RWPE2 (cell line): Measurements from ENCODE around the gene RBMS1.

Experiments used
- ATAC-seq: fragments of 200-7000 bp; cut with Tn5 transposase; 3 replicates; pipeline ENCODE4 v1.9.1; 2021; ENCODE audit warnings: low read depth
- DNase-seq: peaks from one replicate; pipeline ENCODE4 v3.0.0-alpha.2; 2020; ENCODE audit warnings: low spot score
- H3K27ac ChIP-seq: fragments of 450-650 bp; 2 replicates; pipeline ENCODE4 v1.5.1; 2017; ENCODE audit warnings: mild to moderate bottlenecking; ENCODE audit not compliant: poor library complexity, severe bottlenecking
- H3K27me3 ChIP-seq: fragments of 250-450 bp; sonication (Bioruptor Pico); 2 replicates; pipeline ENCODE4 v1.5.1; 2021; ENCODE audit warnings: mild to moderate bottlenecking, moderate library complexity; ENCODE audit not compliant: insufficient read depth, poor library complexity, severe bottlenecking
- H3K36me3 ChIP-seq: fragments of 250-450 bp; sonication (Bioruptor Pico); 2 replicates; pipeline ENCODE4 v1.5.1; 2020; ENCODE audit warnings: low read depth, mild to moderate bottlenecking, moderate library complexity
- H3K4me1 ChIP-seq: fragments of 250-450 bp; sonication (Bioruptor Pico); 2 replicates; pipeline ENCODE4 v1.5.1; 2021; ENCODE audit warnings: mild to moderate bottlenecking, moderate library complexity; ENCODE audit not compliant: insufficient read depth, poor library complexity, severe bottlenecking
- H3K4me3 ChIP-seq: fragments of 250-450 bp; sonication (Bioruptor Pico); 2 replicates; pipeline ENCODE4 v1.5.1; 2021; ENCODE audit warnings: mild to moderate bottlenecking, moderate library complexity; ENCODE audit not compliant: severe bottlenecking
- H3K9me3 ChIP-seq: fragments of 250-450 bp; sonication (Bioruptor Pico); 2 replicates; pipeline ENCODE4 v1.5.1; 2021; ENCODE audit warnings: mild to moderate bottlenecking, moderate library complexity; ENCODE audit not compliant: severe bottlenecking
- TF ChIP-seq, protein P1 (sequence below): fragments of 450-650 bp; IDR thresholded peaks from one replicate; pipeline ENCODE4 v1.5.1; 2017; ENCODE audit warnings: mild to moderate bottlenecking, moderate library complexity; ENCODE audit not compliant: poor library complexity, severe bottlenecking

Gene RBMS1

DNA sequence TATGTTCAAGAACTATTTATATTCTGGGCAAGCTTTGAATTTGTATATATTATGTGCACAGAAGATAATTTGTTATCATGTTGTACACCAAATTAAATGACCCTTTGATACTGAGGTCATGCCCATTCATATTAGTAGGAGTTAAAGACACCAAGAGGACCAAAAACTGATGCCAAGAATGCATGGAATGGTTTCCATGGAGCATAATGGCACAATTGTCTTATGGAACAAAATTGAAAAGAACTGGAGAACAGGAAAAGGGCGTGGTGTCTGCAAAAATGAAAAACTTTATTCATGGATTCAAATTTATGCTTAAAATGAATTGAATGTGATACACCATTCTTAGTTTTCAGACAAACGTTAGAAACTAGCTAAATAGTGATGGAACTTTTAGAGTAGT lies 24.1 kb upstream of the RBMS1 start:
- ATAC-seq: no peak
- Histone ChIP-seq H3K27ac (no peak overlapping the region), H3K4me1 (peaks cover 11% of the 10 kb centered on the region), H3K27me3 (no peaks in the 10 kb centered on the region), H3K4me3 (no peak overlapping the region), H3K9me3 (no peaks in the 10 kb centered on the region), H3K36me3 (no peaks in the 10 kb centered on the region)
- no peak for DNase-seq
- TF ChIP-seq, protein P1, sequence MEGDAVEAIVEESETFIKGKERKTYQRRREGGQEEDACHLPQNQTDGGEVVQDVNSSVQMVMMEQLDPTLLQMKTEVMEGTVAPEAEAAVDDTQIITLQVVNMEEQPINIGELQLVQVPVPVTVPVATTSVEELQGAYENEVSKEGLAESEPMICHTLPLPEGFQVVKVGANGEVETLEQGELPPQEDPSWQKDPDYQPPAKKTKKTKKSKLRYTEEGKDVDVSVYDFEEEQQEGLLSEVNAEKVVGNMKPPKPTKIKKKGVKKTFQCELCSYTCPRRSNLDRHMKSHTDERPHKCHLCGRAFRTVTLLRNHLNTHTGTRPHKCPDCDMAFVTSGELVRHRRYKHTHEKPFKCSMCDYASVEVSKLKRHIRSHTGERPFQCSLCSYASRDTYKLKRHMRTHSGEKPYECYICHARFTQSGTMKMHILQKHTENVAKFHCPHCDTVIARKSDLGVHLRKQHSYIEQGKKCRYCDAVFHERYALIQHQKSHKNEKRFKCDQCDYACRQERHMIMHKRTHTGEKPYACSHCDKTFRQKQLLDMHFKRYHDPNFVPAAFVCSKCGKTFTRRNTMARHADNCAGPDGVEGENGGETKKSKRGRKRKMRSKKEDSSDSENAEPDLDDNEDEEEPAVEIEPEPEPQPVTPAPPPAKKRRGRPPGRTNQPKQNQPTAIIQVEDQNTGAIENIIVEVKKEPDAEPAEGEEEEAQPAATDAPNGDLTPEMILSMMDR: no peak

DNA sequence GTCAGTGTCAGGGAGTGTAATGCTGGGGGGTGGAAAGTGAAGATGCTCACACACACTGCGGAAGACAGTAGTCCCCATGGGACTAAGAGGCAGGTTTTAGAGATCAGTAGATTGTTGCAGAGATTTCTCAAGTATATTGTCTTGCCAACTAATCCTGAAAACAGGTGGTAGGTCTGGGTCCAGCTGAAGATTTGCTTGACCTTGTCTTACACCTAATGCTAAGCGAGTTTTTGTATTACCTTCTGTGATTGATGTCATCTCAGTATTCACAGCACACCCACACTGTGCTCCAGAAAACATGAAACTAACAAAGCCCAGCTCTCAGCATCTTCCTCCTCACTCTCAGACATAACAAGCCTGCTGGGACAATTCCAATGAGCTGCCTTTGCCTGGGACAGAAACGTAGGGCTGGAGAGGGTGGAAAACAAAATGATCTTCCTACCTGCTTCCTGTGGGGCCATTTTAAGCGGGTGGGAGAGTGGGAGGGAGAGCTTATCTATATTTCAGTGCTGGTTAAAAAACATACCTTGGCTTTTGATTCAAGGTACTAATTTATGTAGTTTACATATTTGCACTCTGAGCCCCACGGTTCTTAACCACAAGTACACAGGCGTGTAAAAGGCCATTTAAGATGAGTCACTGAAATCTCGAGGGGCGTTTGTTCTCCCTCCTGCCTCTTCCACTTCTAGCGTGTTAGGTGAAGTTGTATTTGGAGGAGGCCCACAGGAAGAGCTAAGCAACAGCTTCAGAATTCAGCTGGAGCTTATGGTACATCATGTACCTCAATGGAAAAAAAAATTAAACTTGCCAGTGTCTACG lies 23.1 kb upstream of the RBMS1 start:
- Histone ChIP-seq H3K4me3 (no peak overlapping the region), H3K27ac (no peak overlapping the region), H3K36me3 (no peaks in the 10 kb centered on the region), H3K4me1 (peaks cover 11% of the 10 kb centered on the region), H3K27me3 (no peaks in the 10 kb centered on the region), H3K9me3 (no peaks in the 10 kb centered on the region)
- ATAC-seq (peak; percentile 27; the same call in 1 of the 3 replicates), DNase-seq (no peak)
- TF ChIP-seq, protein P1: no peak

DNA sequence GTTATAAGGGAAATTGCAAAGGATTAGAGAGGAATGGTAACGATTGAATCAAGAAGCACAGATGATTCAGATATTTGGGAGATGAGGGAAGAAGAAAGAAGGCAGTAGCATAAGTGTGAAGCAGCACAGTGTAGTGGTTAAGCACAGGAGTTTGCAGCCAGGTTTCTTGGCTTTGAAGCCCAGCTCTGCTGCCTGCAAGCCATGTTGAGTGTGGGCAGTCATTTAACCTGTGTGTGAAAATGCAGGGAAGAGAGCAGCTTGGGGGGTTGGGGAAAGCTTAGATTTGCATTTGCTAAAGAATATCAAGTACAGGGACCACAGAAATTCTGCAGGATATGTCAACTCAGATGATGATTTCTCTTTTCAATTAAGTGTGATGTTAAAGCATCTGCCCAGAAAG lies 21.5 kb upstream of the RBMS1 start:
- Histone ChIP-seq H3K9me3 (no peaks in the 10 kb centered on the region), H3K4me1 (peaks cover 11% of the 10 kb centered on the region), H3K4me3 (no peak overlapping the region), H3K27me3 (no peaks in the 10 kb centered on the region), H3K36me3 (no peaks in the 10 kb centered on the region), H3K27ac (no peak overlapping the region)
- DNase-seq (no peak), ATAC-seq (no peak)
- TF ChIP-seq, protein P1: no peak

DNA sequence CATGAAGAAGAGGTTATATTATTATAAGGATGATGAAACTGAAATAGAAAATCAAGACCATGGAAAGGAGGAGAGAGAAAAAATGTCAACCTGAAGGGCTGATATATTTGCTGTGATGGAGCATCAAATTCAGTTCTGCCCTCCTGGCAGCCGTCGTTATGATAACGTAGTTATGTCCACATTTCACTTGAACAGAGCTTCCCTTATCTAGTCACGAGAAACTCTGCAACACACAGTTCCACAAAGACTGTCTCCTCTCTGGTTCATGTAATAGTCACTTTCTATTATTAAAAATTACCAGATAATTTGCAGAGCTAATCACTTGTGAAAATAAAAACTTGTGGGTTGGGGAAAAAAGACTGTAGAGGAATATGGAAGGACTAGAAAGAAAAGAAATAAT lies 19.5 kb upstream of the RBMS1 start:
- H3K9me3 ChIP-seq: no peaks in the 10 kb centered on the region
- TF ChIP-seq, protein P1: no peak
- ATAC-seq: no peak
- H3K4me1 ChIP-seq: peaks cover 11% of the 10 kb centered on the region
- no peak overlapping the region for H3K4me3 ChIP-seq
- no peaks in the 10 kb centered on the region for H3K27me3 ChIP-seq
- no peak for DNase-seq
- no peaks in the 10 kb centered on the region for H3K36me3 ChIP-seq
- H3K27ac ChIP-seq: no peak overlapping the region

DNA sequence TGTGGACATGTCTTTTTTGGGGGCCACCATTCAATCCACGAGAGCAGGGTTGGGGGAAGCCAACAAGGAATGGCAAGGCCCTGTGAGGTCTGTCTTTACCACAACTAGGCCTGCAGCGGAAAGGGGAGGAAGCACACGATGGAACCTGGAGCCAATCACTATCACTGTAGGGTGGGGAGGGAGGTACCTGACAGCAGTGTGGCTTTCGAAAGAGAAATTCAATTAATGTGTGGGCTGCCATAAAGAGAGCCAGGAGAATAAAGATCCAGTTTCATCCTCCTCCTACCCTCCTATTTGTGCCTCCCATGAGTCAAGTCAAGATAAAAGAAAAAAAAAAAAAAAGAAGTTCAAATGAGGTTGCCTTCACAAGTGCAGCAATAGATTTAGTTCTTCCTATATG lies 18.9 kb upstream of the RBMS1 start:
- H3K9me3 ChIP-seq: no peaks in the 10 kb centered on the region
- no peak overlapping the region for H3K4me3 ChIP-seq
- H3K36me3 ChIP-seq: no peaks in the 10 kb centered on the region
- ATAC-seq (no peak), DNase-seq (no peak)
- peaks cover 8% of the 10 kb centered on the region for H3K4me1 ChIP-seq
- TF ChIP-seq, protein P1: no peak
- no peaks in the 10 kb centered on the region for H3K27me3 ChIP-seq
- H3K27ac ChIP-seq: no peak overlapping the region
